Activated CD4-positive, alpha-beta T cell treated with anti-CD3 and anti-CD28 coated beads, Interleukin-2, amount 50 U/mL, for 1 hour (primary cell): ENCODE results near the gene CCDC124.
A peak's percentile ranks its signal among the peaks of the same experiment; 100 is the strongest.

Experiments used
- DNase-seq: peaks from one replicate; pipeline ENCODE4 v3.0.0-alpha.2; 2020

Gene CCDC124

GRCh38 chr19:17936379-17936778 is 3.6 kb downstream of the CCDC124 start:
- DNase-seq: no peak

GRCh38 chr19:17937371-17937900 is 4.6 kb downstream of the CCDC124 start:
- DNase-seq: no peak

GRCh38 chr19:17938092-17938845 is 5.5 kb downstream of the CCDC124 start:
- peak; percentile 86 for DNase-seq

- no peak for DNase-seq
Measured at GRCh38 chr19:17942181-17942580, 9.4 kb downstream of the CCDC124 start.

GRCh38 chr19:17942582-17943273 is 9.9 kb downstream of the CCDC124 start:
- DNase-seq: no peak

GRCh38 chr19:17943274-17944221 is 10.7 kb downstream of the CCDC124 start:
- no peak for DNase-seq

- DNase-seq: no peak
Measured at GRCh38 chr19:17944301-17944700, 11.5 kb downstream of the CCDC124 start.

GRCh38 chr19:17946965-17947784 is 14.4 kb downstream of the CCDC124 start:
- DNase-seq: no peak

GRCh38 chr19:17947815-17948513 is 15.1 kb downstream of the CCDC124 start:
- peak; percentile 94 for DNase-seq

- no peak for DNase-seq
Measured at GRCh38 chr19:17948514-17948900, 15.7 kb downstream of the CCDC124 start.

GRCh38 chr19:17948931-17949930 is 16.4 kb downstream of the CCDC124 start:
- DNase-seq: no peak

- no peak for DNase-seq
Measured at GRCh38 chr19:17949956-17950309, 17.1 kb downstream of the CCDC124 start.

GRCh38 chr19:17950310-17951156 is 17.7 kb downstream of the CCDC124 start:
- DNase-seq: peak; percentile 29

GRCh38 chr19:17951157-17951989 is 18.6 kb downstream of the CCDC124 start:
- DNase-seq: no peak

- no peak for DNase-seq
Measured at GRCh38 chr19:17951990-17952976, 19.5 kb downstream of the CCDC124 start.

- no peak for DNase-seq
Measured at GRCh38 chr19:17953316-17953801, 20.5 kb downstream of the CCDC124 start.

GRCh38 chr19:17953869-17954268 is 21.1 kb downstream of the CCDC124 start:
- no peak for DNase-seq
